K562 (cell line): Measurements from ENCODE around the gene CTBP2. TPM values are rescaled to one million over a fixed set of nuclear protein-coding genes. Genes with fewer than 3 reads are reported as not detected.

Experiments used
- ATAC-seq: fragments of 200-7000 bp; cut with Tn5 transposase; 3 replicates; pipeline ENCODE4 v1.9.1; 2020; ENCODE audit warnings: moderate library complexity
- BruUV-seq: library from RNA; stranded (reverse); fragments of 400-500 nt; replicated peaks from 2 replicates; lab custom pipeline; 2021; lab: Mats Ljungman, UMichigan
- CTCF ChIA-PET: fragments of 300-600 bp; formaldehyde crosslinking; extraction: SDS; loops from one replicate; lab custom pipeline; 2021; ENCODE audit warnings: low intra/inter-chr PET ratio; lab: Yijun Ruan, JAX
- POLR2A ChIA-PET: fragments of 300-600, 350-650 bp; sonication (Branson Sonifier 250); formaldehyde crosslinking; extraction: SDS; loops from one replicate; lab custom pipeline; 2021; ENCODE audit warnings: antibody characterized with exemption, inconsistent platforms; lab: Yijun Ruan, JAX
- DNase-seq, 4 experiments: peaks; one replicate each; pipeline versions ENCODE4 v3.0.0 to v3.0.0-alpha.2; 2011 to 2018; ENCODE audit warnings: low spot score in 3 of 4, mixed read lengths in 3 of 4; ENCODE audit errors: extremely low read depth in 1 of 4
- FAIRE-seq: peaks from 2 replicates; lab custom pipeline; 2011; peaks lifted over from hg19 to GRCh38; lab: Jason Lieb, UNC
- H2AFZ ChIP-seq: 2 replicates; pipeline ENCODE4 v1.6.0; 2011; ENCODE audit warnings: low read depth, low read length, control low read depth, inconsistent platforms
- H3K27ac ChIP-seq: fragments of 200-600 bp; 3 replicates; pipeline ENCODE4 v1.8.0; 2011; ENCODE audit warnings: low read depth, mild to moderate bottlenecking, control low read depth, inconsistent platforms, low read length, moderate library complexity, mixed read lengths; ENCODE audit errors: extremely low read depth
- H3K27me3 ChIP-seq, 2 experiments: fragments of 300-600 bp in 1 of 2; 2 replicates in 1 of 2; 3 replicates in 1 of 2; pipeline versions ENCODE4 v1.6.0 to v1.8.0; 2011; ENCODE audit warnings: inconsistent platforms in 2 of 2, low read length in 2 of 2, mild to moderate bottlenecking in 1 of 2, mixed read lengths in 1 of 2, moderate library complexity in 1 of 2; ENCODE audit not compliant: control insufficient read depth in 2 of 2, insufficient read depth in 2 of 2
- H3K36me3 ChIP-seq: fragments of 300-600 bp; 3 replicates; pipeline ENCODE4 v1.8.0; 2011; ENCODE audit warnings: mild to moderate bottlenecking, low read length, inconsistent platforms; ENCODE audit not compliant: control insufficient read depth, insufficient read depth
- H3K4me1 ChIP-seq, 2 experiments: fragments of 200-600 bp in 1 of 2; replicated peaks in 1 of 2; 2 replicates in 1 of 2; 3 replicates in 1 of 2; pipeline versions ENCODE4 v1.5.1 to v1.8.0; 2011; ENCODE audit warnings: inconsistent platforms in 2 of 2, low read length in 2 of 2, mild to moderate bottlenecking in 1 of 2, mixed read lengths in 1 of 2, moderate library complexity in 1 of 2; ENCODE audit not compliant: control insufficient read depth in 2 of 2, insufficient read depth in 2 of 2
- H3K4me2 ChIP-seq: 2 replicates; pipeline ENCODE4 v1.6.1; 2011; ENCODE audit warnings: low read length, control low read depth, inconsistent platforms, mixed read lengths; ENCODE audit not compliant: insufficient read depth
- H3K4me3 ChIP-seq: fragments of 200-600 bp; sonication (generic), shearing (Covaris generic); 2 replicates; pipeline ENCODE4 v1.5.1; 2016; ENCODE audit warnings: control low read depth, inconsistent platforms
- H3K79me2 ChIP-seq: fragments of 200-600 bp; 3 replicates; pipeline ENCODE4 v1.8.0; 2011; ENCODE audit warnings: low read length, inconsistent platforms; ENCODE audit not compliant: control insufficient read depth, insufficient read depth
- H3K9ac ChIP-seq, 2 experiments: 2 replicates each; pipeline versions ENCODE4 v1.6.0 to v1.6.1; 2011; ENCODE audit warnings: low read depth in 2 of 2, low read length in 2 of 2, control low read depth in 1 of 2, inconsistent platforms in 1 of 2, mild to moderate bottlenecking in 1 of 2, mixed read lengths in 1 of 2; ENCODE audit not compliant: insufficient read depth in 1 of 2
- H3K9me1 ChIP-seq: one replicate; pipeline ENCODE4 v1.6.0; 2011; ENCODE audit warnings: inconsistent platforms, mild to moderate bottlenecking, low read length, moderate library complexity; ENCODE audit not compliant: control insufficient read depth, insufficient read depth
- H3K9me3 ChIP-seq: replicated peaks from 2 replicates; pipeline ENCODE4 v1.5.1; 2011; ENCODE audit warnings: low read depth, low read length, inconsistent platforms; ENCODE audit not compliant: control insufficient read depth, insufficient read depth
- H4K20me1 ChIP-seq: replicated peaks from 2 replicates; pipeline ENCODE4 v1.6.1; 2011; ENCODE audit warnings: low read length, inconsistent platforms, mixed read lengths; ENCODE audit not compliant: control insufficient read depth, insufficient read depth
- HMG20A ChIP-seq: fragments of 450-650 bp; formaldehyde crosslinking; conservative IDR thresholded peaks from 2 replicates; pipeline ENCODE4 v1.4.0; 2020; ENCODE audit warnings: mild to moderate bottlenecking, mixed read lengths
- HNRNPUL1 ChIP-seq: fragments of 200-400 bp; formaldehyde crosslinking; IDR thresholded peaks from 2 replicates; pipeline ENCODE4 v1.6.1; 2017; ENCODE audit warnings: low read length
- MBD1 ChIP-seq: fragments of 250-450 bp; sonication (Bioruptor Pico); IDR thresholded peaks from 2 replicates; pipeline ENCODE4 v1.8.0; 2022; ENCODE audit warnings: inconsistent platforms
- SETDB1 ChIP-seq: IDR thresholded peaks from one replicate; pipeline ENCODE4 v1.6.1; 2012; ENCODE audit warnings: low read length, control low read depth, inconsistent platforms
- SIRT6 ChIP-seq: IDR thresholded peaks from one replicate; pipeline ENCODE4 v1.6.1; 2012; ENCODE audit warnings: low read depth, mild to moderate bottlenecking, control low read depth, inconsistent platforms, low read length, moderate library complexity
- SMAD4 ChIP-seq: fragments of 250-450 bp; sonication (Bioruptor Pico); conservative IDR thresholded peaks from 2 replicates; pipeline ENCODE4 v1.8.0; 2021; ENCODE audit warnings: inconsistent platforms, mild to moderate bottlenecking, moderate library complexity
- ZBTB33 ChIP-seq: sonication (generic); formaldehyde crosslinking; IDR thresholded peaks from 2 replicates; pipeline ENCODE4 v1.8.1; 2023; ENCODE audit warnings: mild to moderate bottlenecking, missing genetic modification reagents
- ZNF140 ChIP-seq: fragments of 250-450 bp; sonication (Bioruptor Pico); IDR thresholded peaks from 2 replicates; pipeline ENCODE4 v1.8.0; 2021; ENCODE audit warnings: moderate library complexity, mild to moderate bottlenecking, inconsistent platforms
- ZNF184 ChIP-seq: sonication (generic); formaldehyde crosslinking; IDR thresholded peaks from 2 replicates; pipeline ENCODE4 v1.5.0; 2020; ENCODE audit warnings: missing genetic modification reagents
- WGBS: fragments of 100-300 bp; shearing (Covaris generic); methylation state at CpG from one replicate; pipeline ENCODE4 v1.1.6; 2016; ENCODE audit warnings: low coverage, mixed read lengths; ENCODE audit not compliant: insufficient coverage; ENCODE audit errors: missing lambda C conversion rate; 5-methylcytosine and 5-hydroxymethylcytosine counted together
- in situ Hi-C: fragments of 300-500 bp; cut with MboI; formaldehyde crosslinking; loops from 4 replicates; pipeline ENCODE4 v1.15.0; 2018; ENCODE audit warnings: inconsistent platforms, mixed read lengths
- intact Hi-C: fragments of 100-400 bp; cut with micrococcal nuclease; formaldehyde crosslinking; loops from 2 replicates; pipeline ENCODE4 v1.14.2; 2022
- polyA plus RNA-seq, 8 experiments: library from polyadenylated mRNA; depleted of rRNA in 4 of 8; stranded (reverse) in 5 of 8; unstranded in 3 of 8; fragments of >200 nt; fragmentation: Nextera tagmentation in 2 of 8; fragmentation: Illumina TruSeq in 1 of 8; extraction: Ambion mirVana in 2 of 8; extraction: Trizol in 1 of 8; gene quantifications; 2 replicates each; pipeline versions ENCODE4 v1.2.1 to v1.2.3, GENCODE V29; 2011 to 2014; ENCODE audit warnings: inconsistent platforms in 1 of 8, missing spikeins in 1 of 8
- total RNA-seq, 7 experiments: library from RNA; depleted of rRNA in 6 of 7; stranded (reverse); fragments of >200 nt in 6 of 7; fragmentation: Illumina TruSeq in 2 of 7; extraction: Trizol in 2 of 7; gene quantifications; 2 replicates each; pipeline versions ENCODE4 v1.2.1 to v1.2.3, GENCODE V29; 2011 to 2021; ENCODE audit warnings: low replicate concordance in 1 of 7

Gene CTBP2
- total and polyA plus RNA-seq, 9 of the 15 experiments (the other 6 are each of a cell fraction or from before 2014, with no cell fraction given), result 1.3 to 8.8 (median 5.1) TPM

GRCh38 chr10:125079091-125079600 lies 81.2 kb downstream of the CTBP2 start (continued):
- TF ChIP-seq ZNF140 (CRISPR knock-in tag) (no peak), SIRT6 (no peak), SETDB1 (no peak), HMG20A (no peak), HNRNPUL1 (no peak), ZNF184 (CRISPR knock-in tag) (no peak), MBD1 (CRISPR knock-in tag) (no peak)
- TF ChIP-seq, all 486 proteins: peak for 0

- ATAC-seq (no peak), DNase-seq (no peak), FAIRE-seq (no peak)
- Histone ChIP-seq H3K36me3 (peaks cover 46% of the 10 kb centered on the region; the same call in 2 of the 3 replicates), H4K20me1 (0 out of 2 replicates have a peak, but pooled peaks cover 7% of the 10 kb centered on the region), H3K27me3 (no peaks in the 10 kb centered on the region), H3K79me2 (peaks cover 63% of the 10 kb centered on the region), H3K4me2 (no peak overlapping the region), H3K9me1 (peaks cover 5% of the 10 kb centered on the region), H3K27ac (no peak overlapping the region), H3K4me3 (no peak overlapping the region), H2AFZ (no peak overlapping the region), H3K9me3 (no peaks in the 10 kb centered on the region), H3K4me1 (peaks cover 2 to 4% of the 10 kb centered on the region in 2 experiments; a peak in 4 of 5 replicates), H3K9ac (no peak overlapping the region)
- in situ Hi-C loops, result no loop called here
- intact Hi-C loops, result no loop called here
- peak; percentile 76 for TF ChIP-seq ZBTB33 (CRISPR knock-in tag)
- no peak for TF ChIP-seq SMAD4
- ChIA-PET POLR2A (no interaction called here), CTCF (no interaction called here)
- 72% methylated on average over 12 of the region's 14 CpGs for WGBS
- no TSS peak for BruUV-seq
Observed at GRCh38 chr10:125076891-125077541, 83.3 kb downstream of the CTBP2 start.
